ACC112 (cell line): Measurements from ENCODE around the gene NF1.

Experiments
- H2AFZ ChIP-seq: fragments of 200-600 bp; sonication (generic); one replicate; pipeline ENCODE4 v1.6.0; 2017; ENCODE audit warnings: antibody characterized with exemption, low read length; ENCODE audit not compliant: unreplicated experiment
- H3K27ac ChIP-seq: fragments of 200-600 bp; sonication (generic); 2 replicates; pipeline ENCODE4 v1.5.1; 2014; ENCODE audit warnings: low read depth, mild to moderate bottlenecking, antibody characterized with exemption, low read length, moderate library complexity
- H3K27me3 ChIP-seq: fragments of 200-600 bp; sonication (generic); 2 replicates; pipeline ENCODE4 v1.6.1; 2014; ENCODE audit warnings: mild to moderate bottlenecking, antibody characterized with exemption, low read length, moderate library complexity, mixed read lengths; ENCODE audit not compliant: insufficient read depth
- H3K36me3 ChIP-seq: fragments of 200-600 bp; sonication (generic); 2 replicates; pipeline ENCODE4 v1.6.1; 2016; ENCODE audit warnings: mild to moderate bottlenecking, antibody characterized with exemption, low read length, moderate library complexity, mixed read lengths; ENCODE audit not compliant: insufficient read depth
- H3K4me1 ChIP-seq: fragments of 200-600 bp; sonication (generic); one replicate; pipeline ENCODE4 v1.6.1; 2016; ENCODE audit warnings: low read length, mixed read lengths; ENCODE audit not compliant: insufficient read depth, unreplicated experiment, control insufficient read depth
- H3K4me3 ChIP-seq: fragments of 200-600 bp; sonication (generic); 2 replicates; pipeline ENCODE4 v1.5.1; 2014; ENCODE audit warnings: mild to moderate bottlenecking, low read depth, low read length
- H3K79me2 ChIP-seq: fragments of 200-600 bp; sonication (generic); one replicate; pipeline ENCODE4 v1.6.0; 2016; ENCODE audit warnings: low read length; ENCODE audit not compliant: control insufficient read depth, unreplicated experiment, insufficient read depth

Gene NF1

GRCh38 chr17:31225831-31226230, 131.1 kb downstream of the NF1 start:
- Histone ChIP-seq H3K79me2 (no peaks in the 10 kb centered on the region), H3K36me3 (peaks cover 13% of the 10 kb centered on the region; the same call in 1 of the 2 replicates), H2AFZ (no peak overlapping the region), H3K27ac (no peak overlapping the region), H3K27me3 (no peaks in the 10 kb centered on the region), H3K4me3 (no peak overlapping the region), H3K4me1 (no peaks in the 10 kb centered on the region)

- H3K4me1 ChIP-seq: no peaks in the 10 kb centered on the region
- H3K79me2 ChIP-seq: no peaks in the 10 kb centered on the region
- no peak overlapping the region for H3K27ac ChIP-seq
- no peak overlapping the region for H3K4me3 ChIP-seq
- H2AFZ ChIP-seq: no peak overlapping the region
- no peaks in the 10 kb centered on the region for H3K27me3 ChIP-seq
- H3K36me3 ChIP-seq: peaks cover 17% of the 10 kb centered on the region; the same call in 1 of the 2 replicates
These were observed 131.6 kb downstream of the NF1 start for GRCh38 chr17:31226373-31226772.

- no peaks in the 10 kb centered on the region for H3K4me1 ChIP-seq
- H3K4me3 ChIP-seq: no peak overlapping the region
- no peaks in the 10 kb centered on the region for H3K27me3 ChIP-seq
- peaks cover 17% of the 10 kb centered on the region; the same call in 1 of the 2 replicates for H3K36me3 ChIP-seq
- no peak overlapping the region for H3K27ac ChIP-seq
- no peaks in the 10 kb centered on the region for H3K79me2 ChIP-seq
- no peak overlapping the region for H2AFZ ChIP-seq
These were observed 132.2 kb downstream of the NF1 start for GRCh38 chr17:31226950-31227349.

DNA sequence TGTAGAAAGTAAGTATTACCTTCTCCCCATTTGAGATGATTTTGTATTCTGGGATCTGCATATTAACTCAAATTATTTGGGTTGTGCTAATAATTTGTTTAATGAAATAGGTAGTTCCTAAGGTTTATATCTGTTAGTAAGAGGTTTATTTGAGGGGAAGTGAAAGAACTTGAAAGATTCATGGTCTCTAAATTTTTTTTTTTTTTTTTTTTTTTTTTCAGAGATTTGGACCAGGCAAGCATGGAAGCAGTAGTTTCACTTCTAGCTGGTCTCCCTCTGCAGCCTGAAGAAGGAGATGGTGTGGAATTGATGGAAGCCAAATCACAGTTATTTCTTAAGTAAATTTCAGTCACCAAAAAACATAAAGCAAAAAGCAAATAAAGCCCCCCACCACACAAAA, 137.1 kb downstream of the NF1 start:
- Histone ChIP-seq H2AFZ (no peak overlapping the region), H3K79me2 (no peaks in the 10 kb centered on the region), H3K4me1 (no peaks in the 10 kb centered on the region), H3K27me3 (no peaks in the 10 kb centered on the region), H3K36me3 (peaks cover 31% of the 10 kb centered on the region), H3K27ac (no peak overlapping the region), H3K4me3 (no peak overlapping the region)

DNA sequence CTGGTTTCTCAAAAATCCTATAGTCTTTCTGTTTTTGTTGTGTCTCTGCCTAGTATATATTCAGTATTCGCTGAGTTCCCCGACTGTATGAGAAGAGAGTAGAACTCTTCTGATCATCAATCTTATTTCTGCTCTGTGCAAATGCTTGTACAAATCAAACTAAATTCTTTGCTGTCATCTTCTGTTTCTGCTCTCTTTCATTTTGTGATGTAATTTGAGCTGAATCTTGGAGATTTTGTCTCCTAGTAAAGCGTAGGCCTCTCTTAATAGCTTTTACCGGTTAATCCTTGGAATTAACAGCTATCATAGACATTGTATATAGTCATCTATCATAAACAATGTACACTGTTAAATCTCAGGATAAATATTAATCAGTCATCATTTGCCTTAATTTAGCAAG, 140.3 kb downstream of the NF1 start:
- Histone ChIP-seq H2AFZ (no peak overlapping the region), H3K27me3 (no peaks in the 10 kb centered on the region), H3K4me1 (no peaks in the 10 kb centered on the region), H3K79me2 (no peaks in the 10 kb centered on the region), H3K4me3 (no peak overlapping the region), H3K27ac (no peak overlapping the region), H3K36me3 (peaks cover 26% of the 10 kb centered on the region)

GRCh38 chr17:31236137-31236536, 141.4 kb downstream of the NF1 start:
- no peaks in the 10 kb centered on the region for H3K4me1 ChIP-seq
- H3K36me3 ChIP-seq: peaks cover 31% of the 10 kb centered on the region
- H3K27ac ChIP-seq: no peak overlapping the region
- no peak overlapping the region for H3K4me3 ChIP-seq
- H3K79me2 ChIP-seq: no peaks in the 10 kb centered on the region
- no peak overlapping the region for H2AFZ ChIP-seq
- H3K27me3 ChIP-seq: no peaks in the 10 kb centered on the region

DNA sequence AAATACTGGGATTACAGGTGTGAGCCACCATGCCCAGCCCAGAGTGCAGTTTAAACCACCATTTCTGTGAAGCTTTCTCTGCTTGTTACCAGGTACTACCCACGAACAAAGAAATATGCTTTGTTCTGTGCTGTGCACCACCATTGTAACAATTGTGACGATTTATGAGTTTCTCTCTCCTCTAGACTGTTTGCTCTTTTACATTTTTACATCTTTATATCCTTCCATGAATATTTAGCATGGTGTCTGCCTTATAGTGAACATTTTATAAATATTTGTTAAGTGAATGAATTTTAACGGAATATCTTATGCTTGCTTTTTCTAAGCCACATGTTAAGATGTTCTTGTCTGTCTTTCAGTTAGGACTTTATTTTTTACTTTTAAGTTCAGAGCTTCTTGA, 141.9 kb downstream of the NF1 start:
- H3K27ac ChIP-seq: no peak overlapping the region
- no peaks in the 10 kb centered on the region for H3K79me2 ChIP-seq
- no peak overlapping the region for H3K4me3 ChIP-seq
- no peak overlapping the region for H2AFZ ChIP-seq
- H3K27me3 ChIP-seq: no peaks in the 10 kb centered on the region
- H3K36me3 ChIP-seq: peaks cover 35% of the 10 kb centered on the region
- H3K4me1 ChIP-seq: no peaks in the 10 kb centered on the region

- Histone ChIP-seq H3K27me3 (no peaks in the 10 kb centered on the region), H3K79me2 (no peaks in the 10 kb centered on the region), H3K36me3 (peaks cover 40% of the 10 kb centered on the region), H3K27ac (no peak overlapping the region), H2AFZ (no peak overlapping the region), H3K4me1 (no peaks in the 10 kb centered on the region), H3K4me3 (no peak overlapping the region)
These were observed 146.3 kb downstream of the NF1 start for GRCh38 chr17:31241116-31241515.

DNA sequence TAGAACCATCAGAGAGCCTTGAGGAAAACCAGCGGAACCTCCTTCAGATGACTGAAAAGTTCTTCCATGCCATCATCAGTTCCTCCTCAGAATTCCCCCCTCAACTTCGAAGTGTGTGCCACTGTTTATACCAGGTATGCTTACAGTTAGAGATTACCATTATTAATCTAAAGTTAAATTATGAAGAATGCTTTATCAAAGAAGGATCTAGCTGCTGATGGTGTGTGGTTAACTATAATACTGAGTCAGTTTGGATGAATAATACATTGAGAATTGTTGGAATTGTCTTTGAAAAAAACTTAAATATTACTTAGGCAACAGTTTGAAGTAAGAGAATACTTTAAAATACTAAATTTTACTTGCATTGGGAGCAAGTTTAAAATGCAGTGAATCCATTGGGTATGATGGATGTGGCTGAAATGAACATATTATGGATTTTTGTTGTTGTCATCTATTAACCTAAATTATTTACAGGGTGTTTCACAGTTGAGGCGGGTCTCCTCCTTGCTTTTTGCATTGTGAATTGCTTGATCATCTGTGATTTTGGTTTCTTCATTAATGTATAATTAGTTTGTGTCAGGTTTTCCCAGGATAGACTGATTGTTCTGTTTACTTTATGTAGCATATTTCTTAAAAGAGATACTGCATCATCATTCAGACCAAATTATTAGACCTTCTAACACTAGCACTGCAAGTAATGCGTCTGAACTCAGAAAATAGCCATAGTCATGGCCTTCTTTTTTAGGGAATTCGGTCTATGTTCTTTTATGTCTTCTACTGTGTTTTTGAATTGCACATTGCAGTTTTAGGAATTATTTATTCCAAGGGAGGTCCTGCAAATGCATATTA, 154.4 kb downstream of the NF1 start:
- peak overlapping the region; percentile 12; the same call in 1 of the 2 replicates for H3K4me3 ChIP-seq
- no peak overlapping the region for H2AFZ ChIP-seq
- no peaks in the 10 kb centered on the region for H3K27me3 ChIP-seq
- H3K36me3 ChIP-seq: peaks cover 24% of the 10 kb centered on the region
- H3K27ac ChIP-seq: peak overlapping the region; percentile 74
- no peaks in the 10 kb centered on the region for H3K79me2 ChIP-seq
- H3K4me1 ChIP-seq: peaks cover 39% of the 10 kb centered on the region

DNA sequence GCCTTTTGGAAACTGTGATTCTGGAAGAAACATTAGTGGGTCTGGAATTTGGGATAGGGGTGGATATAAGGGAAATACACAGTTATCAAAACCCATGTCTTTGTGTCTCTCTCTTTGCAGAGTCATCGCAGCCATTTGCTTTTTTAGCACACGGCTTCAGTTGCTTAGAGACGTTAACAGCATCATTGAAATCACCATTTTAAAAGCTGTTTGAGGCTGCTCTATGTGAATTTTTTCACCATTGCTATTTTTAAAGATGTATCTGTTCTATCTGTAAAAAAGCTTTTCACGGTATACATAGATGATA, 155.0 kb downstream of the NF1 start:
- H3K4me1 ChIP-seq: peaks cover 39% of the 10 kb centered on the region
- no peaks in the 10 kb centered on the region for H3K79me2 ChIP-seq
- H3K36me3 ChIP-seq: peaks cover 19% of the 10 kb centered on the region
- peak overlapping the region; percentile 74 for H3K27ac ChIP-seq
- H2AFZ ChIP-seq: no peak overlapping the region
- peak overlapping the region; percentile 12; the same call in 1 of the 2 replicates for H3K4me3 ChIP-seq
- no peaks in the 10 kb centered on the region for H3K27me3 ChIP-seq

GRCh38 chr17:31250229-31250628, 155.5 kb downstream of the NF1 start:
- H3K27ac ChIP-seq: peak overlapping the region; percentile 74

More at GRCh38 chr17:31250229-31250628, 155.5 kb downstream of the NF1 start:
- Histone ChIP-seq H3K4me3 (no peak overlapping the region), H3K36me3 (peaks cover 15% of the 10 kb centered on the region), H2AFZ (no peak overlapping the region), H3K4me1 (peaks cover 39% of the 10 kb centered on the region), H3K27me3 (no peaks in the 10 kb centered on the region), H3K79me2 (no peaks in the 10 kb centered on the region)
